Esophagus (tissue), 2 donors: Measurements from ENCODE around the gene PITPNC1. TPM values are rescaled to one million over a fixed set of nuclear protein-coding genes. Genes with fewer than 3 reads are reported as not detected.

Experiments
- H3K27ac ChIP-seq, 2 donors: one replicate each; pipeline ENCODE4 v1.5.1; 2013; ENCODE audit warnings: low read depth in 2 of 2, mild to moderate bottlenecking in 2 of 2, inconsistent platforms in 1 of 2, low read length in 1 of 2, moderate library complexity in 1 of 2
- H3K27me3 ChIP-seq, 2 donors: one replicate each; pipeline ENCODE4 v1.6.1; 2013; ENCODE audit warnings: low read length in 2 of 2, control low read depth in 1 of 2, mild to moderate bottlenecking in 1 of 2; ENCODE audit not compliant: insufficient read depth in 2 of 2, control insufficient read depth in 1 of 2
- H3K36me3 ChIP-seq, 2 donors: one replicate each; pipeline ENCODE4 v1.6.1; 2013; ENCODE audit warnings: low read length in 1 of 2; ENCODE audit not compliant: control insufficient read depth in 2 of 2, insufficient read depth in 2 of 2
- H3K4me1 ChIP-seq, 2 donors: one replicate each; pipeline ENCODE4 v1.6.1; 2013; ENCODE audit warnings: low read length in 1 of 2; ENCODE audit not compliant: control insufficient read depth in 2 of 2, insufficient read depth in 2 of 2
- H3K4me3 ChIP-seq, 2 donors: one replicate each; pipeline ENCODE4 v1.5.1; 2013; ENCODE audit warnings: low read length in 2 of 2, mild to moderate bottlenecking in 2 of 2, low read depth in 1 of 2, moderate library complexity in 1 of 2
- H3K9me3 ChIP-seq, 2 donors: one replicate each; pipeline ENCODE4 v1.6.1; 2013; ENCODE audit warnings: mild to moderate bottlenecking in 2 of 2, low read depth in 1 of 2, low read length in 1 of 2, moderate library complexity in 1 of 2; ENCODE audit not compliant: control insufficient read depth in 2 of 2, insufficient read depth in 1 of 2
- WGBS, 2 donors: extraction: QIAGEN DNeasy Blood & Tissue Kit; methylation state at CpG; one replicate each; pipeline ENCODE4 v1.1.7; 2013; 5-methylcytosine and 5-hydroxymethylcytosine counted together
- polyA plus RNA-seq, 2 donors: library from polyadenylated mRNA; stranded (reverse); fragments of 200-250 nt; gene quantifications; one replicate each; pipeline ENCODE4 v1.2.3, GENCODE V29; 2013
- donor health status: healthy with polysubstance abuse.
- donor health status: Bipolar disorder and iron deficiency.

The PITPNC1 gene
- polyA plus RNA-seq, 2 donors = 7.9 to 9.6 TPM

GRCh38 chr17:67711916-67712315, 334.8 kb downstream of the PITPNC1 start:
- no peak overlapping the region for H3K4me3 ChIP-seq
- no peaks in the 10 kb centered on the region for H3K36me3 ChIP-seq
- WGBS, 2 donors = 71 to 79% methylated on average over 4 of the region's 4 CpGs
- H3K27me3 ChIP-seq = no peaks in the 10 kb centered on the region
- H3K9me3 ChIP-seq = no peaks in the 10 kb centered on the region
- H3K4me1 ChIP-seq = no peaks in the 10 kb centered on the region
- H3K27ac ChIP-seq = no peak overlapping the region

DNA sequence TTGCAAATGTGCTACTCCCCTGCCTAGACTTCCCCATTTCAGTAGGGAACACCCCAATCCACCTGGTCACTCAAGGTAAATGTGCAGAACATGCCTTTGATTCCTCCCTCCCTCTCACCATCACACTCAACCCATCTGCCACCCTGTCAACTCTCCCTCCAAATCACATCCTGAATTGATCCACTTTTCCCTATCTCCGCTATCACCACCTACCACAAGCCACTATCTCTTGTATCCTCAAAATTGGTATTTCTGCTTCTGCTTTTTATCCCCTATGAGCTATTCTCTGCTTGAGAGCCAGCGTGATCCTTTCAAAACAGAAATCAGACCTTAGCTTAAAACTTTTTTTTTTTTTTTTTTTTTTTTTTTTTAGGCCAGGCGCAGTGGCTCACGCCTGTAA, 335.3 kb downstream of the PITPNC1 start:
- Histone ChIP-seq H3K36me3 (no peaks in the 10 kb centered on the region), H3K27me3 (no peaks in the 10 kb centered on the region), H3K4me1 (no peaks in the 10 kb centered on the region), H3K4me3 (no peak overlapping the region), H3K27ac (no peak overlapping the region), H3K9me3 (no peaks in the 10 kb centered on the region)
- 92 to 97% methylated on average over 4 of the region's 4 CpGs for WGBS, 2 donors

- Histone ChIP-seq H3K27ac (no peak overlapping the region), H3K9me3 (no peaks in the 10 kb centered on the region)
- 94 to 95% methylated on average over 3 of the region's 3 CpGs for WGBS, 2 donors
Observed at GRCh38 chr17:67713169-67713568, 336.1 kb downstream of the PITPNC1 start.

DNA sequence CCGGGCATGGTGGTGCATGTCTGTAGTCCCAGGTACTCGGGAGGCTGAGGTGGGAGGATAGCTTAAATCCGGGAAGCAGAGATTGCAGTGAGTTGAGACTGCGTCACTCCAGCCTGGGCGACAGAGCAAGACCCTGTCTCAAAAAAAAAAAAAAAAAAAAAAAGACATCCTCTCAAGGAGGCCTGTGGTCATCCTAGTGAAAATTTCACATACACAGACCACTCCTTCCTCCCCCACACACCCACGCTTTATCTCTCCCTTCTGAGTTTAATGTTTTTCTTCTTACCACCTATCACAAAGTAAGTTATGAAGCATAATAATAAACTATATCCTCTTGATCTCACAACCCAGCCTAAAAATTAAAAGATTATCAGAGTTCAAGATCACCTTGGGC, 339.3 kb downstream of the PITPNC1 start:
- Histone ChIP-seq H3K27me3 (no peaks in the 10 kb centered on the region), H3K4me1 (peaks cover 0 to 4% of the 10 kb centered on the region in 2 donors), H3K27ac (no peak overlapping the region), H3K9me3 (no peaks in the 10 kb centered on the region), H3K4me3 (no peak overlapping the region), H3K36me3 (no peaks in the 10 kb centered on the region)
- 90 to 94% methylated on average over 6 of the region's 6 CpGs for WGBS, 2 donors

More at GRCh38 chr17:67713169-67713568, 336.1 kb downstream of the PITPNC1 start:
- H3K4me1 ChIP-seq = no peaks in the 10 kb centered on the region
- H3K27me3 ChIP-seq = no peaks in the 10 kb centered on the region
- no peaks in the 10 kb centered on the region for H3K36me3 ChIP-seq
- H3K4me3 ChIP-seq = no peak overlapping the region

DNA sequence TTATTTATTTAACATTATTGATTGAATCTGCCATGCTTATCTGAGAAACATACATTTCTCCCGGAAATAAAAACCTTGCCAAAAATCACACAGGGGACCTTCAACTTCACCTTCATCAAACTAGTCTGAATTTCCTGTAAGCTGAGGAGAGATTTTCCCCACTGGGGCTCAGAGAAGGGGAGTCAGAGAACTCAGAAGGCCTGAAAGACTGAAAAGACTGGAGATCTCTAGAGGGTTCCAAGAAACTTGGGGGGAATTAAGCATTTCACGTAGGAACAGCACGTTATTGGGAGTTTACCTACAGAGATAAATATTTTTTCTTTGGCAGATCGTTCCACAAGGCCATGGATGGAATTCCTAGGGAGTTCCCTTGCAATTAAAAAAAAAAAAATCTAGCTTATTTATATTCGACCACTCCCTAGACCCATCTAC, 340.1 kb downstream of the PITPNC1 start:
- Histone ChIP-seq H3K27ac (peak overlapping the region; percentile 69 to 79), H3K9me3 (no peaks in the 10 kb centered on the region), H3K4me1 (peaks cover 0 to 4% of the 10 kb centered on the region in 2 donors), H3K36me3 (peaks cover 2 to 3% of the 10 kb centered on the region in 2 donors), H3K27me3 (no peaks in the 10 kb centered on the region), H3K4me3 (peak overlapping the region; percentile 26 to 99)
- 0 to 1% methylated on average over 5 of the region's 5 CpGs for WGBS, 2 donors

DNA sequence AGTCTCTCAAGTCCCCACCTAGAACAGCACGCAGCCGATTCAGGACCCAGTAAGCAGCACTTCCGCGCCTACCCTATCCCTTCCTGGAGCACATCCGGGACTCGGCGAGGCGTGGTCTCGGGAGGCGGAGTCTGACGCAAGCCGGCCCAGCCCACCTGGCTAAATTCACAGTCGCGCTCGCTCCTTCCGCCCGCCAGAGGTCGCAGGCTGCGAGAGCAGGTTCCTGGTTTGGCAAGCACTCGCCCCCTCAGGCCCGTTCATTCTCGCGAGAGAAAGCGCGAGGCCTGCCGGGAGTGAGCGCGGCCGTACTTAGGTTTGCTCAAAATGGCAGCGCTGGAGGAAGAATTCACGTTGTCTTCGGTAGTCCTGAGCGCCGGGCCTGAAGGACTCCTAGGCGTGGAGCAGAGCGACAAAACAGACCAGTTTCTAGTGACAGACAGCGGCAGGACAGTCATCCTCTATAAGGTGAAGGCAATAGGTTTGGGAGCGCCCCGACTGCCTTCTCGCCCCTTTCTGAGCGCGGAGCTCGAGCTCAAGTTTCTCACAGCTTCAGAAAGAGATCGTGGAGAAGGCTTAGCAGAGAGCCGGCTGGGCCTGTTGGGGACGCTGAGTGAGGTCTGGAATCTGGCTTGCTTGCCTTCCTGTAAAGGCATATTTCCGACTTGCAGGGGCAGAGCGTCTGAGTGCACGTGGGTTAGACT, 340.7 kb downstream of the PITPNC1 start, which contains the start of gene NOL11:
Gene NOL11, plus strand, starts transcription at position 313 of the 701 bp plus-strand sequence. Its CDS starts 12 bp downstream, at position 325.
- Histone ChIP-seq H3K27ac (peak within 1 kb of the TSS; percentile 84 to 96), H3K4me1 (peaks cover 0 to 4% of the 10 kb centered on the region in 2 donors), H3K27me3 (no peaks in the 10 kb centered on the region), H3K9me3 (no peaks in the 10 kb centered on the region), H3K4me3 (peak within 1 kb of the TSS; percentile 92 to 99), H3K36me3 (peaks cover 2 to 5% of the 10 kb centered on the region in 2 donors)
- WGBS, 2 donors = 0% methylated on average over 49 of the region's 49 CpGs

DNA sequence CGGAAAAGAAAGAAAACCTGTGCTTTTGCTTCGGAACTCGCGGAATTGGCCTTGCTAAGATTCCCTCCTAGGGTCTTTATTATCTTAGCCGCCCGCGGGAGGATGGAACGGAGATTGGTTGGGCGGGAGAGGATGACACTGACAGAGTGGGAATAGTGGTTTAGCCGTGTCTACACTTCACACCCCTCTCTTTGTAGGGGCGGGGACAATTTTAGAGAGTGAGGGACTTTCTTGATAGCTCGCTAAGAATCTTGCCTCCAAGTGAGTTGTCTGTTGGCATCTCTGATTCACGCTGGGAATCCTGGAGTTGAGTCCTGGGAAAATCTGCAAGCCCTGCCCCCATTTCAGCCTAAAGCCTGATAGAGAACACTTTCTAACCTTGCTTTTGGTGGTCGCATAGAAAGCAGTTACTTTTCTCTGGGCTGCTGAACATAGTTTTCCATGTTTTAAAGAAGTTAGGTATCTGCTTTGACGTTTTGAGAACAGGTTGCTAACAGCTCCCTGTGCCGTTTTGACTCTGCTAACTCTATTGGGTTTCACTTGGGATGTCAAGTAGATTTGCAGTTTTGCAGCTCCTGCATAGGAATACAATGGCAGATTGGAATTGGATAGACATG, 341.4 kb downstream of the PITPNC1 start:
- Histone ChIP-seq H3K9me3 (no peaks in the 10 kb centered on the region), H3K36me3 (peaks cover 2 to 5% of the 10 kb centered on the region in 2 donors), H3K4me1 (peaks cover 0 to 4% of the 10 kb centered on the region in 2 donors), H3K4me3 (peak overlapping the region; percentile 92 to 99), H3K27ac (peak overlapping the region; percentile 84 to 96), H3K27me3 (no peaks in the 10 kb centered on the region)
- 0 to 1% methylated on average over 16 of the region's 16 CpGs for WGBS, 2 donors

GRCh38 chr17:67725373-67725791, 348.3 kb downstream of the PITPNC1 start:
- Histone ChIP-seq H3K9me3 (no peaks in the 10 kb centered on the region), H3K36me3 (peaks cover 11 to 18% of the 10 kb centered on the region in 2 donors), H3K27ac (no peak overlapping the region), H3K27me3 (no peaks in the 10 kb centered on the region), H3K4me3 (no peak overlapping the region), H3K4me1 (no peaks in the 10 kb centered on the region)
- WGBS, 2 donors = 90 to 92% methylated on average over 4 of the region's 4 CpGs

- H3K4me1 ChIP-seq = no peaks in the 10 kb centered on the region
- peaks cover 13 to 22% of the 10 kb centered on the region in 2 donors for H3K36me3 ChIP-seq
- 91 to 92% methylated on average over 4 of the region's 4 CpGs for WGBS, 2 donors
- H3K27me3 ChIP-seq = no peaks in the 10 kb centered on the region
- no peak overlapping the region for H3K4me3 ChIP-seq
- no peaks in the 10 kb centered on the region for H3K9me3 ChIP-seq
- no peak overlapping the region for H3K27ac ChIP-seq
Observed at GRCh38 chr17:67725807-67726206, 348.7 kb downstream of the PITPNC1 start.
